Uterus (tissue), 4 donors: ENCODE data around the gene ATP5PB. TPM values are rescaled to one million over a fixed set of nuclear protein-coding genes. Genes with fewer than 3 reads are reported as not detected.

Source experiments
- DNase-seq, 2 donors: peaks; one replicate each; pipeline ENCODE4 v3.0.0-alpha.2; 2019 to 2020
- H3K27ac ChIP-seq, 2 donors: fragments of 200-600 bp; sonication (generic); 1 replicate in 1 of 2; 2 replicates in 1 of 2; pipeline ENCODE4 v1.5.1; 2016 to 2018
- H3K27me3 ChIP-seq, 2 donors: fragments of 200-600 bp; sonication (generic); one replicate each; pipeline ENCODE4 v1.5.1; 2018 to 2019; ENCODE audit warnings: control low read depth in 1 of 2
- H3K36me3 ChIP-seq, 2 donors: fragments of 200-600 bp; sonication (generic); one replicate each; pipeline ENCODE4 v1.5.1; 2019; ENCODE audit warnings: control low read depth in 1 of 2
- H3K4me1 ChIP-seq, 2 donors: fragments of 200-600 bp; sonication (generic); one replicate each; pipeline ENCODE4 v1.5.1; 2018 to 2019; ENCODE audit warnings: control low read depth in 1 of 2
- H3K4me3 ChIP-seq, 2 donors: fragments of 200-600 bp; sonication (generic); 1 replicate in 1 of 2; 2 replicates in 1 of 2; pipeline ENCODE4 v1.5.1; 2018 to 2019; ENCODE audit warnings: mild to moderate bottlenecking in 1 of 2
- H3K9me3 ChIP-seq, 2 donors: fragments of 200-600 bp; sonication (generic); one replicate each; pipeline ENCODE4 v1.5.1; 2019; ENCODE audit warnings: control low read depth in 1 of 2
- POLR2A ChIP-seq, 2 donors: fragments of 450-650 bp; IDR thresholded peaks; one replicate each; pipeline ENCODE4 v1.6.1; 2016; ENCODE audit warnings: antibody characterized with exemption in 2 of 2, mild to moderate bottlenecking in 1 of 2, moderate library complexity in 1 of 2
- intact Hi-C: fragments of 100-400 bp; cut with DNase I; formaldehyde crosslinking; loops from one replicate; pipeline ENCODE4 v1.15.1; 2023; ENCODE audit warnings: low total_unique reads
- total RNA-seq, 4 donors: library from RNA; depleted of rRNA in 3 of 4; stranded (reverse); fragments of >200 nt in 3 of 4; gene quantifications; one replicate each; pipeline versions ENCODE4 v1.1.0 to v1.2.4, GENCODE V29; 2014 to 2023
- TF ChIP-seq, protein P1 (sequence below), 4 experiments: fragments of 200-600 bp in 2 of 4; fragments of 450-650 bp in 2 of 4; sonication (generic) in 2 of 4; IDR thresholded peaks; one replicate each; pipeline ENCODE4 v1.5.1; 2016 to 2019; ENCODE audit warnings: antibody characterized with exemption in 4 of 4, mild to moderate bottlenecking in 2 of 4, moderate library complexity in 1 of 4
- donor health status: DM: yes; HTN: yes; CAD: no.

ATP5PB gene
- total RNA-seq, 4 donors from 2014 or later, result 151 to 184 (median 161) TPM

DNA sequence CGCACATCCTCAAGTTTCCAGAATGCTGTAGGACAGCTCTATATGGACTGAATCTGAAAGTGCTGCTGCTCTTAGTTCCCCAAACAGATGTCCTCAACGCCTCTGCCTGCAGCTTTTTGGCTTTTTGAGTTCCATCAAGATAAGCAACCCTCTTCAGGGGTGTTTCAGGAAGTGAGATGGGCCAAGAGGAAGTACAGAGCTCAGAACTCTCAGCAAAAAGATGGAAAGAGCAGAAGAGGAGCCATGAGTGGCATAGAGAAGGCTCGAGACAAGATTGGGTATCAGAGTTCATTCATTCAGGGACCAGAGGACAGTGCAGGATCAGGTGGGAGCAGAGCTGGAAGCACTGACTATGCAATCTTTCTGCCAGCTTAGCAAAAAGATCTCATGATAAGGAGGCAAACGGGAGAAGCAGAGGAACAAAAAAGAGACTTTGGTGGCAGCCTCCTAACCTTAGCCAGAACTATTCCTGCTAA is 54.4 kb downstream of the ATP5PB start, which contains the start of the genes ADORA3 and TMIGD3:
Gene ADORA3, minus strand, starts transcription at position 49 of the 476 bp plus-strand sequence. CDS start 279 bp downstream, outside the sequence.
Gene TMIGD3, minus strand, starts transcription at position 49 of the 476 bp plus-strand sequence. CDS start 279 bp downstream, outside the sequence.
- Histone ChIP-seq H3K36me3 (no peaks in the 10 kb centered on the region), H3K9me3 (no peaks in the 10 kb centered on the region), H3K27me3 (no peaks in the 10 kb centered on the region), H3K4me3 (no peak within 1 kb of the TSS), H3K27ac (no peak within 1 kb of the TSS), H3K4me1 (peaks cover 0 to 10% of the 10 kb centered on the region in 2 donors)
- intact Hi-C loops, result no loop called here
- no peak for DNase-seq
- peak in 1 of 2 donors; percentile 19 for TF ChIP-seq POLR2A (IDR thresholded peaks at IDR 0.05)
- TF ChIP-seq, protein P1, sequence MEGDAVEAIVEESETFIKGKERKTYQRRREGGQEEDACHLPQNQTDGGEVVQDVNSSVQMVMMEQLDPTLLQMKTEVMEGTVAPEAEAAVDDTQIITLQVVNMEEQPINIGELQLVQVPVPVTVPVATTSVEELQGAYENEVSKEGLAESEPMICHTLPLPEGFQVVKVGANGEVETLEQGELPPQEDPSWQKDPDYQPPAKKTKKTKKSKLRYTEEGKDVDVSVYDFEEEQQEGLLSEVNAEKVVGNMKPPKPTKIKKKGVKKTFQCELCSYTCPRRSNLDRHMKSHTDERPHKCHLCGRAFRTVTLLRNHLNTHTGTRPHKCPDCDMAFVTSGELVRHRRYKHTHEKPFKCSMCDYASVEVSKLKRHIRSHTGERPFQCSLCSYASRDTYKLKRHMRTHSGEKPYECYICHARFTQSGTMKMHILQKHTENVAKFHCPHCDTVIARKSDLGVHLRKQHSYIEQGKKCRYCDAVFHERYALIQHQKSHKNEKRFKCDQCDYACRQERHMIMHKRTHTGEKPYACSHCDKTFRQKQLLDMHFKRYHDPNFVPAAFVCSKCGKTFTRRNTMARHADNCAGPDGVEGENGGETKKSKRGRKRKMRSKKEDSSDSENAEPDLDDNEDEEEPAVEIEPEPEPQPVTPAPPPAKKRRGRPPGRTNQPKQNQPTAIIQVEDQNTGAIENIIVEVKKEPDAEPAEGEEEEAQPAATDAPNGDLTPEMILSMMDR (IDR thresholded peaks at IDR 0.05), result no peak

GRCh38 chr1:111504097-111504496 is 54.8 kb downstream of the ATP5PB start:
- Histone ChIP-seq H3K27me3 (no peaks in the 10 kb centered on the region), H3K9me3 (no peaks in the 10 kb centered on the region), H3K4me1 (peaks cover 0 to 14% of the 10 kb centered on the region in 2 donors), H3K4me3 (no peak overlapping the region), H3K27ac (no peak overlapping the region), H3K36me3 (no peaks in the 10 kb centered on the region)
- TF ChIP-seq POLR2A (IDR thresholded peaks at IDR 0.05), result no peak
- TF ChIP-seq, protein P1 (IDR thresholded peaks at IDR 0.05), result no peak
- intact Hi-C loops, result no loop called here
- no peak for DNase-seq

GRCh38 chr1:111505641-111506119 is 56.4 kb downstream of the ATP5PB start:
- no peak overlapping the region for H3K27ac ChIP-seq
- no peak for DNase-seq
- no peaks in the 10 kb centered on the region for H3K9me3 ChIP-seq
- intact Hi-C loops, result loop anchor here (5.0 kb wide), 1 partner anchor 237 kb away; no protein-coding TSS in a partner anchor
- H3K4me1 ChIP-seq, result peaks cover 0 to 16% of the 10 kb centered on the region in 2 donors
- H3K36me3 ChIP-seq, result no peaks in the 10 kb centered on the region
- H3K27me3 ChIP-seq, result no peaks in the 10 kb centered on the region
- H3K4me3 ChIP-seq, result no peak overlapping the region
- no peak for TF ChIP-seq POLR2A (IDR thresholded peaks at IDR 0.05)
- TF ChIP-seq, protein P1 (IDR thresholded peaks at IDR 0.05), result no peak

- Histone ChIP-seq H3K27me3 (no peaks in the 10 kb centered on the region), H3K4me3 (no peak overlapping the region), H3K9me3 (no peaks in the 10 kb centered on the region), H3K36me3 (no peaks in the 10 kb centered on the region), H3K27ac (no peak overlapping the region), H3K4me1 (peaks cover 0 to 19% of the 10 kb centered on the region in 2 donors)
- no peak for TF ChIP-seq POLR2A (IDR thresholded peaks at IDR 0.05)
- TF ChIP-seq, protein P1 (IDR thresholded peaks at IDR 0.05), result no peak
- no peak for DNase-seq
- intact Hi-C loops, result loop anchor here (5.0 kb wide), 1 partner anchor 236 kb away; no protein-coding TSS in a partner anchor
These were observed 57.3 kb downstream of the ATP5PB start for GRCh38 chr1:111506561-111506960.

DNA sequence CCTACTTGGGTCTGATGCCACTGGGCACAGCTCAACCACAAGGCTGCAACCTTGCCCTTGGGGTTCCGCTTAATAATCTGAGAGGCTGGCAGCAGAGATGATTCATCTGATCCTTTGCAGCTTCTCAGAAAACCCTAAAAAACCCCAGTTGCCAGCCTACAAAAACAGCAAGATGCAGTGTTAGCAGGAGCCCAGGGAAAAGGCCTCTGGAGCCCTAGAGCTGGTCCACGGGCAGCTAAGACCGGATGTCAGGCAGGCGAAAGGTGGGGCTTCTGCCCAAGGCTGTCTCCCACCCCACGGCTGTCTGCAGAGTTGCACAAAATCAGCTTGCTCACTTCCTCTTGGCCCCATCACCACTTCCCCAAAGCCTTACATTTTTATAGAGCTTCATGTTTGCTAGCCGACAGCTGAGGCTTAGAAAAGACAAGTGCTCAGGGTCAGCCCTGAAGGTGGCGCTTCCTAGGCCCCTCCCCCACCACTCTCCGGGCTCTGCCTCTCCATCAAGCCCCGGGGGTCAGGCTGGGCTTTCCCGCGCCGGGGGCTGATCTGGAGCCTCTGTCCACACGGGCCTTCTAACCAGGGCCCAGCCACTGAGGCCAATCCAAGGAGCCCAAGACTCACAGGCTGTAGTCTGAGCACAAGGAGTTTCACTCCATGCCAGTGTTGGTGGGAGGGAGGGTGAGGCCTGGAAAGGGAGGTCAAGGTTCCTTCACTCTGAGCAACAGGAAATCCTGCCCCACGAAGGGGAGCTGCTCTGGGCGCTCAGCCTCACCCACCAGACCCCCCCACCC is 58.3 kb downstream of the ATP5PB start:
- TF ChIP-seq, protein P1 (IDR thresholded peaks at IDR 0.05), result peak in 2 of 4 experiments; percentile 5 to 36
- TF ChIP-seq POLR2A (IDR thresholded peaks at IDR 0.05), result no peak

More for the DNA sequence above, 58.3 kb downstream of the ATP5PB start:
- H3K36me3 ChIP-seq, result no peaks in the 10 kb centered on the region
- H3K4me1 ChIP-seq, result peaks cover 0 to 19% of the 10 kb centered on the region in 2 donors
- intact Hi-C loops, result loop anchor here (5.0 kb wide), 1 partner anchor 235 kb away; no protein-coding TSS in a partner anchor
- peak; percentile 71 to 72 for DNase-seq
- peak overlapping the region; percentile 93 to 96 for H3K27ac ChIP-seq
- H3K4me3 ChIP-seq, result peak overlapping the region; percentile 4 to 30
- no peaks in the 10 kb centered on the region for H3K27me3 ChIP-seq
- H3K9me3 ChIP-seq, result no peaks in the 10 kb centered on the region
